A549 (cell line): ENCODE data around the gene TMEM86B.

Experiments used
- CTCF ChIP-seq: fragments of >200 bp; sonication (Bioruptor Twin); formaldehyde crosslinking; IDR thresholded peaks from 3 replicates; pipeline ENCODE4 v1.5.1; 2016
- EP300 ChIP-seq, 2 experiments: fragments of >200 bp; sonication (Bioruptor Twin); formaldehyde crosslinking; IDR thresholded peaks; 2 replicates in 1 of 2; 3 replicates in 1 of 2; pipeline ENCODE4 v1.6.1; 2016 to 2017
- HDAC2 ChIP-seq: fragments of 200-600 bp; sonication (generic); IDR thresholded peaks from 2 replicates; pipeline ENCODE4 v1.6.1; 2016
- JUNB ChIP-seq: fragments of >200 bp; sonication (Bioruptor Twin); formaldehyde crosslinking; IDR thresholded peaks from 2 replicates; pipeline ENCODE4 v1.6.1; 2016
- NR3C1 ChIP-seq: fragments of >200 bp; sonication (Bioruptor Twin); formaldehyde crosslinking; IDR thresholded peaks from 3 replicates; pipeline ENCODE4 v1.6.1; 2017
- RARB ChIP-seq: fragments of 250-450 bp; sonication (Bioruptor Pico); IDR thresholded peaks from 2 replicates; pipeline ENCODE4 v1.8.0; 2021; ENCODE audit warnings: mild to moderate bottlenecking, moderate library complexity
- REST ChIP-seq: fragments of 200-600 bp; sonication (generic); IDR thresholded peaks from 2 replicates; pipeline ENCODE4 v1.6.1; 2016; ENCODE audit warnings: antibody characterized with exemption, mild to moderate bottlenecking, moderate library complexity

GRCh38 chr19:55220525-55220924 is 8.0 kb downstream of the TMEM86B start:
- no peak for TF ChIP-seq NR3C1
- no peak for TF ChIP-seq RARB (CRISPR knock-in tag)
- TF ChIP-seq HDAC2 = no peak
- peak; percentile 85 for TF ChIP-seq REST
- TF ChIP-seq JUNB = no peak
- TF ChIP-seq CTCF = no peak
- TF ChIP-seq EP300 (IDR thresholded peaks at IDR 0.05) = no peak
